Epithelial cell of umbilical artery (primary cell): ENCODE results near the gene FCSK. TPM values are rescaled to one million over a fixed set of nuclear protein-coding genes. Genes with fewer than 3 reads are reported as not detected.

Experiments
- total RNA-seq: library from RNA; depleted of rRNA; stranded (reverse); fragments of >200 nt; gene quantifications from 2 replicates; pipeline ENCODE4 v1.2.3, GENCODE V29; 2014

The FCSK gene
- total RNA-seq = 7.1 and 14.3 TPM in 2 replicates

DNA sequence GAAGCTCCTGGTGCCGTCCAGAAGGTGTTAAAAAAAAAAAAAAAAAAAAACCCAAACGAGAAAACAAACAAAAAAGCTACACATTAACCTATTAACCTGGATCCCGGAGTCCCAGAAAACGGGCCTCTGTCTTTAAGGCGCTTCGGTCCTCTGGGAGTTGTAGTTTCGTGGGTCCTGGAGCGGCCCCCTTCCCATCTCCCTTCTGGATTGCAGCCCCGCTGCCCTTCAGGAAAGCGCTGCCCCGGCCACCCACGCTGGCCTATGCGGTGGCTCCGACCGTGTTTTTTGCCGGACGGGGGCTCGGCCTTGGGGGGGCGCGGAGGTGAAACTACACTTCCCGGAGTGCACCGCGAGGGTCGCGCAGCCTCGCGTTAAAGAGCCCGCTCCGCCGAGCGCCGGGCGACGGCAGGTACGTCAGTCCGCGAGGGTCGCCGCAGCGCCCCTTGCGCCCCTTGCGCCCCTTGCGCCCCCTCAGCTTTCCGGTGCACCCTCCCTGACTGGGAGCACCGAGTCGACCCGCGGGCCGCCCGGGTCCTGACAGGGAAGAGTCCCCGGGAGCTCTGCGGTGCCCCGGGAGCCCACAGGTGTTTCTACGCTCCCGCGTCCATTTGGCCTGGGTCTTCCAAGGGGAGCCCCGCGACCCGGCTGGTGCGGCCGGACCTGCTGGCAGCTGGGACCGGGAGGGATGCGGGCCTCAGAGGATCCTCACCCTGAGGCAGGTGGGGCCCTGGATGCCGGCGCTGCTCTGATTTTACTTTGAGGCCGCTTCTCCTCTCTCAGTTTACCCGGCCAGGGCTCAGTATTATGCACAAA, at the start of gene FCSK:
Gene FCSK (plus strand): TSS at position 374 of the 813 bp plus-strand sequence. CDS start 8,596 bp downstream, outside the sequence.

DNA sequence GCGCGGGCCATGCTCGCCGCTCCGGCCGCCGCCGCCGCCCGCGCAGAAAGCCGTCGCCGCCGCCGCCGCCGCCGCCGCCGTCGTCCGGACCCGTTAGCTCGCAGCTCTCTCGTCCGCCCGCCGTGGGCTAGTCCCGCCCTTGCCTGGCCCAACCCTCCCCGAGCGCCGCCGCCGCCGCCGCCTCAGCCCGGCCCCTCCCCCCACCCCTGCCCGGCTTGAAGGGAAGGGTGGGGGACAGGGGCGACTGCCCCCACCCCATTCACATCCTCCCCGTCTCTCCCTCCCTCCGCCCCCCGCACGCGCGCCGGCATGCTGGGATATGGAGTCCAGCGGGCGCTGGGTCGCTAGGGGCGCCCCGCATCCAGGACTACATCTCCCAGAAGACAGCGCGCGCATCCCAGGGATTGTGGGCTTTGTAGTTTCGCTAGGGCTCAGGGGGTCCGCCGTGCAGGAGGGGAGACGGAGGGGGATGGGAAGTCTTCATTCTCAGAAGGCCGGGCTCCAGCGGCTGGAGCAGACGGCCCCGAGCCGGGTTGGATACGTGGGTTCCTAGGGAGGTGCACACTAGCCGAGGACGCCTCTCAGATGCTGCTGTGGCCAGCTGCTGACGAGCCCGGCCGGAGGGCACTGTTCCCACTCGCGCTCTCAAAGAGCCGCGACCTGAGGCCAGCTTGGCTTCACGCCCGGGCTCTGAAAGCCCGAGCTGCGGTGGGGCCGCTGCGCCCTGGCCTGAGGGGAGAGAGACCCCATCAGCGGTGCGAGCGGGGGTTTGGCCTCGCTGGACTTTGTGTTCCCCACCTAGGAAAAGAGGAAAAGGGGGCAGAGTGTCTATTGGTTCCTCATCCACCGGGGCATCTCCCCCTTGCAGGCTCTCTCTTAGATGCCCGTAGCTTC, 15.2 kb upstream of the FCSK start, which contains the start of gene ST3GAL2:
Gene ST3GAL2 (minus strand): TSS at position 132 of the 894 bp plus-strand sequence. CDS start 40,570 bp downstream, outside the sequence.

DNA sequence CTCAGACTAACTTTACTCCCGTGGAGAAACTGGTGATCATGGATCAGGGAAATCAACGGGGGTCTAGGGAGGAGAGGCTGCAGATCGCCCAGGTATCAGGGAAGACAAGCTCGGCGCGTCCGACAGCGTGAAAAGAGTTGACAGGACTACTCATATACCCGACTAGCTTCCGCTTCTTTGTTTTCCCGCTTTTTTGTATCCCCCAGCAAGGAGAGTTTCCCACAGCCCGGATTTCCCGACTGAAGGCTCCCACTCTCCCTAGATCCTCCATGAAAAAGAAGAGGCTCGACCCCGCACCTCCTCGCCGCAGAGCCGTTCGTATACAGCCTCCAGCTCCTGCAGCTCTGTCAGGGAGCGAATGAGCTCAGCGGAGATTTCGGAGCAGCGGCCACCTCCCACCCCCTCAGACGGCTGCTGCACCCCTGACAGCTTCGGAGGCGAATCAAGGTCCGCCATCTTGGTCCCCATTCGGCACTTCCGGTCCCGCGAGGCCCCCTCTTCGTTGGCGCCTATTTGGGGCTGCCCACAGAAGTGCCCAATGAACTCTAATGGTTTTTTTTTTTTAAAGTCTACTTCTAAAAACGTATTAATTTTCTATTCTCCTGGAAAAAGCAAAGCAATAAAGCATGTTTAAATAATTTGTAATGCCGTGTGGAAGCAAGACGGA, 68.8 kb downstream of the FCSK start, which contains the start of gene COG4:
Gene COG4 (minus strand): TSS at position 479 of the 667 bp plus-strand sequence. CDS start 11 bp downstream, at position 468.

DNA sequence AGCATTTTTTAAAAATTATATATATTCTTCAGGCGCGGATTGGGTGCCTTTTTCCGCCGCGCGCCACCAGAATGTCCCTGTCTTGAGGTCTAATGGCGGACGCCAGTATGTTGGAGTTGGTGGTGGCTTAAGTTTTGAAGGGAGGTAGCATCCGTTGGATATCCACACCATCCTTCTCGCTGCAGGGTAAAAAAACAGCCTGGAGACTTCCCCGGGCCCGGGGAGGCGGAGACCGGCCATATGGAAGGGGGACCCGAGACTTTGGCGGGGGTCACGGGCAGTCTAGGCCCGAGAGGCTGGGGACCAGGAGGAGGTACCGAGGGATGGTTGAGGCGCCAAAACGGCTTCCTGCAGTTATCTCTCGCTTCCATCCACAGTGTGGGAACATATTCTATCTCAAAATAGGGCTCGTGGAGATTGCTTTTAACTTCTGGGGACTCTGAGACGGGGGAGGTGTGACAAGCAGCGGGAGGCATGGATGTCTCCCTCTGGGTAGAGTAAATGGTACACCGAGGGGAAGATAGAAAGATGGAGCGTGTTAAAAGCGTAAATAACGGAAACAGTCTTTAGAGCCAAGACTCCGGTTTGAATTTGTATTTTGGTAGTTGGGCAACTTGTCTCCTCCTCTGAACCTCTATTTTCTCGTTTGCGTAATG, 69.5 kb downstream of the FCSK start, which contains the start of gene SF3B3:
Gene SF3B3 (plus strand): TSS at position 74 of the 656 bp plus-strand sequence. CDS start 2,841 bp downstream, outside the sequence.

Other genes starting within 250 kb of the FCSK start
- 30.9 and 33.3 TPM in 2 replicates for gene EXOSC6, start 202.7 kb upstream of the FCSK start, total RNA-seq
- gene AARS1, start 165.1 kb upstream of the FCSK start, total RNA-seq = 126 and 166 TPM in 2 replicates
- 17.2 and 31.5 TPM in 2 replicates for gene DDX19B, start 155.4 kb upstream of the FCSK start, total RNA-seq
- gene DDX19A, start 107.7 kb upstream of the FCSK start, total RNA-seq = 32.2 and 39.7 TPM in 2 replicates
- 27.9 and 31.3 TPM in 2 replicates for gene ST3GAL2, start 15.5 kb upstream of the FCSK start, total RNA-seq
- 71.8 and 159 TPM in 2 replicates for gene COG4, start 69.0 kb downstream of the FCSK start, total RNA-seq
- gene SF3B3, start 69.2 kb downstream of the FCSK start, total RNA-seq = 77.7 and 89.3 TPM in 2 replicates
- gene IL34, start 192.0 kb downstream of the FCSK start, total RNA-seq = 0.32 and 1.4 TPM in 2 replicates
- gene MTSS2, start 231.5 kb downstream of the FCSK start, total RNA-seq = 2.9 and 5.5 TPM in 2 replicates